IMR-90 (cell line): ENCODE results near the gene KLHL7. TPM values are rescaled to one million over a fixed set of nuclear protein-coding genes. Genes with fewer than 3 reads are reported as not detected.

Experiments
- ATAC-seq: fragments of 200-7000 bp; cut with Tn5 transposase; 2 replicates; pipeline ENCODE4 v1.9.1; 2020; ENCODE audit warnings: low read depth, mild to moderate bottlenecking, moderate library complexity
- BruUV-seq: library from RNA; stranded (reverse); fragments of 400-500 nt; replicated peaks from 2 replicates; lab custom pipeline; 2021; lab: Mats Ljungman, UMichigan
- CTCF ChIA-PET: fragments of 300-600 bp; formaldehyde crosslinking; extraction: SDS; loops from one replicate; lab custom pipeline; 2021; ENCODE audit warnings: antibody characterized with exemption; lab: Yijun Ruan, JAX
- POLR2A ChIA-PET: fragments of 300-600 bp; sonication (Branson Sonifier 250); formaldehyde crosslinking; loops from one replicate; lab custom pipeline; 2022; ENCODE audit warnings: antibody characterized with exemption; ENCODE audit not compliant: unreplicated experiment; lab: Charles Lee
- DNase-seq: peaks from one replicate; pipeline ENCODE4 v3.0.0; 2013
- H2AFZ ChIP-seq: replicated peaks from 2 replicates; pipeline ENCODE3; 2013; ENCODE audit warnings: low read length, mild to moderate bottlenecking; ENCODE audit not compliant: poor library complexity
- H2AK5ac ChIP-seq: 2 replicates; pipeline ENCODE4 v1.6.1; 2013; ENCODE audit warnings: low read depth, low read length, inconsistent platforms
- H2AK9ac ChIP-seq: replicated peaks from 2 replicates; pipeline ENCODE3; 2013; ENCODE audit warnings: mild to moderate bottlenecking, low read depth, low read length, moderate library complexity; ENCODE audit not compliant: poor library complexity
- H2BK120ac ChIP-seq: 2 replicates; pipeline ENCODE4 v1.6.1; 2013; ENCODE audit warnings: low read depth, low read length, inconsistent platforms
- H2BK15ac ChIP-seq: 3 replicates; pipeline ENCODE4 v1.6.1; 2013; ENCODE audit warnings: low read depth, low read length, inconsistent platforms
- H2BK20ac ChIP-seq: 2 replicates; pipeline ENCODE4 v1.6.1; 2013; ENCODE audit warnings: low read depth, mild to moderate bottlenecking, inconsistent platforms, low read length, moderate library complexity
- H2BK5ac ChIP-seq: 2 replicates; pipeline ENCODE4 v1.6.1; 2013; ENCODE audit warnings: mild to moderate bottlenecking, low read depth, low read length, inconsistent platforms; ENCODE audit not compliant: poor library complexity, severe bottlenecking
- H3K14ac ChIP-seq: replicated peaks from 2 replicates; pipeline ENCODE4 v1.6.1; 2013; ENCODE audit warnings: low read depth, low read length, inconsistent platforms
- H3K18ac ChIP-seq: 2 replicates; pipeline ENCODE4 v1.6.1; 2013; ENCODE audit warnings: low read depth, low read length, control low read depth
- H3K23ac ChIP-seq: 2 replicates; pipeline ENCODE4 v1.6.1; 2013; ENCODE audit warnings: low read depth, low read length, inconsistent platforms
- H3K27ac ChIP-seq: 2 replicates; pipeline ENCODE4 v1.5.1; 2013; ENCODE audit warnings: mild to moderate bottlenecking, control low read depth, low read length; ENCODE audit not compliant: insufficient read depth
- H3K27me3 ChIP-seq: 2 replicates; pipeline ENCODE4 v1.6.1; 2013; ENCODE audit warnings: low read length; ENCODE audit not compliant: control insufficient read depth, insufficient read depth
- H3K36me3 ChIP-seq: 2 replicates; pipeline ENCODE4 v1.6.1; 2013; ENCODE audit warnings: low read length, mixed read lengths; ENCODE audit not compliant: control insufficient read depth, insufficient read depth
- H3K4ac ChIP-seq: 2 replicates; pipeline ENCODE4 v1.6.1; 2013; ENCODE audit warnings: low read depth, low read length, inconsistent platforms
- H3K4me1 ChIP-seq: 2 replicates; pipeline ENCODE4 v1.6.1; 2013; ENCODE audit warnings: low read length, mixed read lengths; ENCODE audit not compliant: control insufficient read depth, insufficient read depth
- H3K4me2 ChIP-seq: 2 replicates; pipeline ENCODE4 v1.6.1; 2013; ENCODE audit warnings: low read depth, mild to moderate bottlenecking, control low read depth, low read length, moderate library complexity
- H3K4me3 ChIP-seq: 2 replicates; pipeline ENCODE4 v1.5.1; 2013; ENCODE audit warnings: low read depth, mild to moderate bottlenecking, control low read depth, low read length, moderate library complexity; ENCODE audit not compliant: insufficient read depth
- H3K56ac ChIP-seq: 2 replicates; pipeline ENCODE4 v1.6.1; 2013; ENCODE audit warnings: low read length, inconsistent platforms; ENCODE audit not compliant: insufficient read depth; ENCODE audit errors: extremely low read depth
- H3K79me1 ChIP-seq, 2 experiments: 2 replicates each; pipeline ENCODE4 v1.6.1; 2013; ENCODE audit warnings: low read length in 2 of 2, inconsistent platforms in 1 of 2, low read depth in 1 of 2
- H3K9ac ChIP-seq: 2 replicates; pipeline ENCODE4 v1.6.1; 2013; ENCODE audit warnings: low read depth, low read length, control low read depth
- H3K9me1 ChIP-seq: 2 replicates; pipeline ENCODE4 v1.6.1; 2013; ENCODE audit warnings: low read length, inconsistent platforms; ENCODE audit not compliant: insufficient read depth
- H3K9me3 ChIP-seq: 2 replicates; pipeline ENCODE4 v1.6.1; 2013; ENCODE audit warnings: low read length; ENCODE audit not compliant: control insufficient read depth, insufficient read depth
- H4K20me1 ChIP-seq: 2 replicates; pipeline ENCODE4 v1.6.1; 2013; ENCODE audit warnings: low read length, inconsistent platforms; ENCODE audit not compliant: insufficient read depth
- H4K5ac ChIP-seq: 2 replicates; pipeline ENCODE4 v1.6.1; 2013; ENCODE audit warnings: mild to moderate bottlenecking, low read depth, low read length, control low read depth
- H4K8ac ChIP-seq, 2 experiments: 2 replicates each; pipeline ENCODE4 v1.6.1; 2013; ENCODE audit warnings: low read depth in 2 of 2, low read length in 2 of 2, control low read depth in 1 of 2, inconsistent platforms in 1 of 2
- H4K91ac ChIP-seq: 2 replicates; pipeline ENCODE4 v1.6.1; 2013; ENCODE audit warnings: low read depth, low read length, inconsistent platforms; ENCODE audit not compliant: insufficient read depth
- BHLHE40 ChIP-seq: fragments of 150-350 bp; IDR thresholded peaks from 2 replicates; pipeline ENCODE4 v1.6.1; 2016; ENCODE audit warnings: mild to moderate bottlenecking, low read depth, low read length
- CEBPB ChIP-seq: IDR thresholded peaks from 2 replicates; pipeline ENCODE4 v1.6.1; 2012; ENCODE audit warnings: low read depth, low read length, improper control_type of control experiment
- MAFK ChIP-seq: IDR thresholded peaks from 2 replicates; pipeline ENCODE4 v1.6.1; 2012; ENCODE audit warnings: low read depth, low read length, improper control_type of control experiment
- NFE2L2 ChIP-seq: fragments of 150-350 bp; IDR thresholded peaks from 2 replicates; pipeline ENCODE4 v1.6.1; 2016; ENCODE audit warnings: low read depth, mild to moderate bottlenecking, low read length
- POLR2A ChIP-seq: IDR thresholded peaks from 2 replicates; pipeline ENCODE4 v1.6.1; 2012; ENCODE audit warnings: mild to moderate bottlenecking, low read depth, low read length
- RAD21 ChIP-seq: IDR thresholded peaks from 2 replicates; pipeline ENCODE4 v1.6.1; 2012; ENCODE audit warnings: low read length, improper control_type of control experiment
- RFX5 ChIP-seq: IDR thresholded peaks from 2 replicates; pipeline ENCODE4 v1.8.0; 2012; ENCODE audit warnings: low read depth, mild to moderate bottlenecking, low read length, moderate library complexity
- WGBS, 2 experiments: methylation state at CpG; one replicate each; pipeline versions ENCODE4 v1.1.5 to v1.1.7; 2013; ENCODE audit warnings: missing lambda C conversion rate in 2 of 2; ENCODE audit not compliant: insufficient read length in 1 of 2; ENCODE audit errors: extremely low coverage in 2 of 2; 5-methylcytosine and 5-hydroxymethylcytosine counted together
- dilution Hi-C: fragments of 300-500 bp; cut with HindIII; formaldehyde crosslinking; loops from one replicate; pipeline ENCODE4 v1.14.3; 2018; ENCODE audit warnings: low sequenced_read_pairs; ENCODE audit not compliant: unreplicated experiment
- in situ Hi-C: fragments of 300-500 bp; cut with MboI; formaldehyde crosslinking; loops from 3 replicates; pipeline ENCODE4 v1.14.3; 2019; ENCODE audit warnings: low sequenced_read_pairs, inconsistent platforms, mixed read lengths
- intact Hi-C: fragments of 100-400 bp; cut with micrococcal nuclease; formaldehyde crosslinking; loops from 2 replicates; pipeline ENCODE4 v1.10.0; 2022
- polyA plus RNA-seq, 3 experiments: library from polyadenylated mRNA; depleted of rRNA; stranded (reverse); fragments of >200 nt; gene quantifications; 2 replicates each; pipeline ENCODE4 v1.2.3, GENCODE V29; 2012; ENCODE audit warnings: low replicate concordance in 1 of 3
- total RNA-seq: library from RNA; depleted of rRNA; stranded (reverse); fragments of >200 nt; gene quantifications from 2 replicates; pipeline ENCODE4 v1.2.3, GENCODE V29; 2012
- TF ChIP-seq, protein P1 (sequence below): conservative IDR thresholded peaks from 2 replicates; pipeline ENCODE4 v1.5.1; 2012; ENCODE audit warnings: mild to moderate bottlenecking, low read depth, low read length, improper control_type of control experiment

The KLHL7 gene
- total and polyA plus RNA-seq, 2 of the 4 experiments (the other 2 are of a cell fraction), result 24.6 to 29.2 TPM

DNA sequence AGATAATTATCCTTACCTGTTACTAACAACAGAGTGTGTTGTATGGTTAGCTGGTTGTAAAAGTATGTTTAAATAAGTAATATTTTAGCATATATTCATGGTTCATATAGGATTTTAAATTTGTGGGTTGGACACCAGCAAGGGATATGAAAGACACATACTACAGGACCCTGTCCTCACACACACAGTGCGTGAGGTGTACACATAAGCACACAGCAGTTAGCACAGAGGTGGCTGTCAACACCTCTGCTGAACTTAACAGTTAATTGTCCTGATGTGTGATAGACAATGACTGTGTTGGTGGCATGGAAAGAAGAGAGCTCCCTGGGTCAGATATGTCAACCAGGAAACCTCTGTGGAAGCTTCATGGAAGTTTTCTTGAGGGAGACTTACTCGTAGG lies 53.0 kb downstream of the KLHL7 start:
- Histone ChIP-seq H2BK20ac (no peak overlapping the region), H3K4me2 (no peak overlapping the region), H3K4me1 (no peaks in the 10 kb centered on the region), H3K14ac (no peak overlapping the region), H3K9me3 (no peaks in the 10 kb centered on the region), H2BK15ac (no peak overlapping the region), H3K36me3 (peaks cover 12% of the 10 kb centered on the region; the same call in 1 of the 2 replicates), H3K9ac (no peak overlapping the region), H3K56ac (no peak overlapping the region), H3K4ac (no peak overlapping the region), H2BK120ac (no peak overlapping the region), H4K5ac (no peak overlapping the region), H4K8ac (no peak overlapping the region), H3K18ac (no peak overlapping the region), H4K91ac (no peak overlapping the region), H3K27me3 (no peaks in the 10 kb centered on the region), H3K27ac (no peak overlapping the region), H4K20me1 (no peaks in the 10 kb centered on the region), H2AK9ac (no peak overlapping the region), H3K4me3 (no peak overlapping the region), H2AK5ac (no peak overlapping the region), H3K79me1 (no peaks in the 10 kb centered on the region), H2AFZ (no peak overlapping the region), H2BK5ac (no peak overlapping the region), H3K23ac (no peak overlapping the region), H3K9me1 (0 out of 2 replicates have a peak, but pooled peaks cover 3% of the 10 kb centered on the region)
- TF ChIP-seq MAFK (no peak), RFX5 (no peak), NFE2L2 (no peak), RAD21 (no peak), CEBPB (no peak), BHLHE40 (no peak), POLR2A (no peak)
- TF ChIP-seq, protein P1, sequence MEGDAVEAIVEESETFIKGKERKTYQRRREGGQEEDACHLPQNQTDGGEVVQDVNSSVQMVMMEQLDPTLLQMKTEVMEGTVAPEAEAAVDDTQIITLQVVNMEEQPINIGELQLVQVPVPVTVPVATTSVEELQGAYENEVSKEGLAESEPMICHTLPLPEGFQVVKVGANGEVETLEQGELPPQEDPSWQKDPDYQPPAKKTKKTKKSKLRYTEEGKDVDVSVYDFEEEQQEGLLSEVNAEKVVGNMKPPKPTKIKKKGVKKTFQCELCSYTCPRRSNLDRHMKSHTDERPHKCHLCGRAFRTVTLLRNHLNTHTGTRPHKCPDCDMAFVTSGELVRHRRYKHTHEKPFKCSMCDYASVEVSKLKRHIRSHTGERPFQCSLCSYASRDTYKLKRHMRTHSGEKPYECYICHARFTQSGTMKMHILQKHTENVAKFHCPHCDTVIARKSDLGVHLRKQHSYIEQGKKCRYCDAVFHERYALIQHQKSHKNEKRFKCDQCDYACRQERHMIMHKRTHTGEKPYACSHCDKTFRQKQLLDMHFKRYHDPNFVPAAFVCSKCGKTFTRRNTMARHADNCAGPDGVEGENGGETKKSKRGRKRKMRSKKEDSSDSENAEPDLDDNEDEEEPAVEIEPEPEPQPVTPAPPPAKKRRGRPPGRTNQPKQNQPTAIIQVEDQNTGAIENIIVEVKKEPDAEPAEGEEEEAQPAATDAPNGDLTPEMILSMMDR, result no peak
- ChIA-PET CTCF (no interaction called here), POLR2A (no interaction called here)
- in situ Hi-C loops (no loop called here), intact Hi-C loops (no loop called here), dilution Hi-C loops (no loop called here)
- no CpG with 5 or more reads among the region's 2 CpGs for WGBS, 2 experiments
- DNase-seq (no peak), ATAC-seq (no peak)
- BruUV-seq, result no TSS peak
